DMS153 treated with DMSO at 0.1 percent for 48 hours (cell line): ENCODE measurements around the gene CELF4.
"Not testable (repeated sequence)": the region's sequence is repeated elsewhere in the genome, so short reads cannot be mapped to it uniquely, and the experiment has no call there.

Source experiments
- DNase-seq: peaks from one replicate; lab custom pipeline; 2025; ENCODE audit not compliant: unreplicated experiment; lab: John Stamatoyannopoulos, UW

Gene CELF4

DNA sequence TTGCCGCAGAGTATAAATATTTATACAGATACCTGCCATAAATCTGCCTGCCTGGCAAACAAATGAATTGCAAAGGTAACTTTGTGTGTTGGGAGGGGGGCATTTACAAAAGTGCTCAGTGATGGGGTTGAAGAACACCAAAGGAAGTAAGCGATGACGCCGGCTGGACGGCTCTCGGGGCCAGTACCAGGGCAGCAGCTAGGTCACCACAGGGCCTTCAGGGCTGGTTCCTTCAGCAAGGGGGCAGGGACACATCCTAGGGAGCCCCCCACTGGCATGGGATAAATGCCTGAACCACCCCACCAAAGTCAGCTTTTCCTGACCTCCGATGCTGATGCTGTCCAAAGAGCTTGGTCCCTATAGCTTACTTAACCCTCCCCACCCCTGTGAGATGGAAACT, 190.4 kb downstream of the CELF4 start:
- no peak for DNase-seq

DNA sequence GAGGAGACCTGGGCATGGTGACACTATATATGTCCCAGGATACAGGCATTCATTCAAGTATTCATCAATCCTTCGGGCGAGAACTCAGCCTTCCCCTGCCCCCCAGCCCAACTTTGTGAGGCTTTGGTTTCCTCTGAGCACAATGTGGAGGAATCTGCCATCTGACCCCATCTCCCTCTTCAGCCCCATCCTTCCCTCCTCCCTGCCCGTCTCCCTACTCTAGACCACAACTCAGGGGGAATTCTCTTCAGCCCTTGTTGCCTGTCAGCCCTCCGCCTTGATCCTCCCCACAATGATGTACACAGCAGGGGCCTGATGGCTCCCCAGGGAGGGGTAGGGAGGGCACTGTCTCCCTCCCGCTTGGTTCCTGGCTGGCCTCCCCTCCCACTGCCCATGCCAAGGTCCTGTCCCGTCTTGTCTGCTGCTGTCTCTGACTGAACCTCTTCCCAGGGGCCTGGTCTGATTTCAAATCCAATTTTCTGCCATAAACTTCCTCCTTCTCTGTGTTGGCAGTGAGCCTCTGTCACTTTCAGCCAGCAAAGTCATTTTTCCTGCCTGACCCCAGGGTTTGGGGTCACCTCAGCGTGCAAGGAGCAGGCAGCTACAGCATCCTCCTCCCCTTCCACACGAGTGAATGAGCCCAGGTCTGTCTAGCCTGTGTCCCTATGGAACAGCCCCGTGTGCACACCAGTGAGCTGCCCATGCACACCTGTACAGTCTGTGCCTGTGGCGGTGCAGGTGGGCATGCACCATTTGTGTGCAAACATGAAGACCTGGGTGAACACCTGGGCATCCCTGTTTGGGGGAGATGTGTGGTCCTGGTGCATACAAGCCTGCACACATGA, 197.3 kb downstream of the CELF4 start:
- DNase-seq = no peak

DNA sequence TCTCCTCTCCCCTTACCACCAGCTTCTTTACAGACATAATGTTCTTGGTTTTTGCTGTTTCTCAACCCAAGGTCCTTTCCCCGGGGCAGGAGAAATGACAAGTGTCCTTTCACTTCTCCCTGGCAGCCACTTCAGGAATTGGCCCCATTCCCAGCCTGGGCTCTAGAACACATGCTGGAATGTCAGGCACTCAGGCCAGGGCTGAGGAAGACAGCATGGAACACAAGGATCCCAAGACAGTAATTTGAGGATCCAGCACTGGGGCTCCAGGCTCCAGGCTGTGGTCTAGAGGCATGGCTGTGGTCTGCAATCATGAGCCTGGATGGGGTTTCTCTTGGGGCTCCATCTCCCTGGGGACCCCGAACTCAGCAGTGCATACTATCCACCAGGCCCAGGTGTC, 201.4 kb downstream of the CELF4 start:
- no peak for DNase-seq

DNA sequence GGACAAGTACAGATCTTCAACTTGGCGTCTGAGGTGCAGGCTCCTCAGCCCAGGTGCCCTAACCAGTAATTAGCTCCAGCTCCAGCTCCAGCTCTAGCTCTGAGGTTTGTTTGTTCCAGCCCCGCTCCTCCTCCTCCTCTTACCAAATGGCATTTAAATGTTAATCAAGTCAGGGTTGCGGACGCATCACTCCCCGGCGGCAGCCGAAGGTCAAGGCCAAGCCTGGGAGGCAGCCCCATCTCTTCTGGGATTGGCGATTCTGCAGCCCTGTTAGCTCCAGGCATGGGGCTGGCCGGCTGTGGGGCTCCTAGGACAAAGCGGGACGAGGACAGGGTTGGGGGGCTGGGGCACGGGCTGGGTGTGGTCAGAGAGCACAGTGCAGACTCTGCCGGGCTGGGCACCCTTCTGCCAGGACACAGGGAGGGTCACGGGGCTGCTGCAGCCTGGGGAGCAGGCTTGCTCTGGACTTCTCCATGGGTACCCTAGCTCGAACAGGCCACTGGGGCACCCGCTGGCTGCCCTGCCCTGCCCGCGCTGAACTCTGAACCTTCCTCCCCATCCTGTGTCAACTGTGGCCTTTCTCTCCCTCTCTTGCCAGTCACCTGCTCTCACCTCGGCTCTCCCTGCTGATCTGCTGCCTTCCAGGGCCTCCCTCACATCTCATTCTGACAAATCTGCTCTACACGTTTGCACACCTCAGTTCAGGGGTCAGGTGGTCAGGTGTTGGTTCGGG, 203.3 kb downstream of the CELF4 start:
- DNase-seq = no peak

DNA sequence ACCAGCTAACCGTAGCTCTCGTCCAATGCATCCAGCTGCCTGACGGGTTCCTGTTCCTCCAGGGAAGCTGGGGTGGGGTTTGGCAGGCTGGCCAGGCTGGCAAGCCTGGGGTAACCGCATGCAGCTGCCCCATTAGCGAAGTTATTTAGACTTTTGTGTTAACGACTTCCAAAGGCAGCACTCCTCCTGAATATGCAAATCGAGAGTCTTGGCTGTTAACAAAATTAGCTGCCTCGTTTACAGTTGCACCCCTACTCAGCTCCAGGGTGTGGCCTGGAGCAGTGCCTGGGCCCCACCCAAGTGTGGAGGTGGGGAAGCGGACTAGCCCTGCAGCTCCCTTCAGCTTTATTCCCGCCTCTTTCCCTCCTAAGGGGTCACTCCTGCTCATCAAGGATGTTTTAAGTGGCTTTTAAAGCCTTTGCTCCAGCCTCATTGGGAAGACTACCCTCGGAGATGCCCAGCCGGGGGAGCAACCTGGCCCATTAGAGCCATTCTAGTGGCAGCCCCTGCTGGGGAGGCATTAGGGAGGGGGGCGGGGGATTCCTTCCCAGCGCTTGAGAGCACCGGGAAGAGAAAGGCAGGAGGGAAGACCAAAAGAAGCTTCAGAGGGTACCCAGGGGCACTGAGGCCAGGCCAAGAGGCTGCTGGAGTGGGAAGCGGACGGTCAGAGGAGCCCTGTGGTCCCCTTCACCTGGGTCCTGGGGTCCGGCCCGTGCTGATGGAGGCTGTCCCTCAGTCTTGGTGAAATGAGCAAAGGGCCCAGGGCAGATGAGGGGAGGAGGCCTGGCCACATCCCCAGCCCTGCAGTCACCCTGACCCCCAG, 204.1 kb downstream of the CELF4 start:
- no peak for DNase-seq

DNA sequence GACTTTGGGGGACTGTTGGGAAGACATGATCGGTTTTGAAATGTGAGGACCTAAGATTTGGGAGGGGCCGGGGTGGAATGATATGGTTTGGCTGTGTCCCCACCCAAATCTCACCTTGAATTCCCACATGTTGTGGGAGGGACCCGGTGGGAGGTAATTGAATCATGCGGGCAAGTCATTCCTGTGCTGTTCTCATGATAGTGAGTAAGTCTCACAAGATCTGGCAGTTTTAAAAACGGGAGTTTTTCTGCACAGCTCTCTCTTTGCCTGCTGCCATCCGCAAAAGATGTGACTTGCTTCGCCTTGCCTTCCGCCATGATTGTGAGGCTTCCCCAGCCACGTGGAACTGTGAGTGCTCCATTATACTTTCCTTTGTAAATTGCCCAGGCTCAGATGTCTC, 207.5 kb downstream of the CELF4 start:
- DNase-seq = not testable (repeated sequence)

DNA sequence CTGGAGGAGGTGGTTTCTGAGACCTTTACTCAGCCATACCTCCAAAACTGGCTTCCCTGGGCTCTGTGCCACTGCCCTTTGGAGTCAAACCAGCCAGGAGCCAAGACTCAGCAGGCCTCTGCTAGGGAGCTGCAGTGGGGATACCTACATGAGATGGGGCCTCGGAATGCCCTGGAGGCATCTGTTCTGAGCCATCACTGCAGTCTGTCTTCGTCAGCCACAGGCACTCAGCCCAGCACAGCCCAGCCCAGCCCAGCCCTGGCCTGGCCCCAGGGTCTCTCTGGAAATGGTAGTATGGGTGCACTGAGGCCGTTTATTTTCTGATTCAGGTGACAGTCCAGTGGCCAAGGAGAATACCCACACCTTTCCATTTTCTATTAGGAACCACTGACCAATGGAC, 209.8 kb downstream of the CELF4 start:
- no peak for DNase-seq

DNA sequence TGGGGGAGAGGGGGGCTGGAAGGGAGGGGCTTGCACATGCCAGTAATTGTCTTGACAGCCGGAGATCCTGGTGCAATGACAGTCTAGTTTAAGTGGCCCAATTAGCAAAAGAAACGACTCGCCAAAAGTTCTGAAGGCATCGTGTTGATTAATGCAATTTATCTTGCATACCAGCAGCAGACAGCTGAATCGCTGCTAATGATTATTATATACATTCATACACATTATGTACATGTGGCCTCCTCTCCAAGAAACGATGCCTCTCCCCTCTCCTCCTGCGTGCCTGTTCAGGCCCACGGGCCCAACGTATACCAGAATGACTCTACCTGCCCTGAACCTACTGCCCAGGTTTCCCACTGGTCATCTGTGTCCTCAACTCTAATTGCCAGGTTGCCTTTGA, 214.5 kb downstream of the CELF4 start:
- DNase-seq = no peak

DNA sequence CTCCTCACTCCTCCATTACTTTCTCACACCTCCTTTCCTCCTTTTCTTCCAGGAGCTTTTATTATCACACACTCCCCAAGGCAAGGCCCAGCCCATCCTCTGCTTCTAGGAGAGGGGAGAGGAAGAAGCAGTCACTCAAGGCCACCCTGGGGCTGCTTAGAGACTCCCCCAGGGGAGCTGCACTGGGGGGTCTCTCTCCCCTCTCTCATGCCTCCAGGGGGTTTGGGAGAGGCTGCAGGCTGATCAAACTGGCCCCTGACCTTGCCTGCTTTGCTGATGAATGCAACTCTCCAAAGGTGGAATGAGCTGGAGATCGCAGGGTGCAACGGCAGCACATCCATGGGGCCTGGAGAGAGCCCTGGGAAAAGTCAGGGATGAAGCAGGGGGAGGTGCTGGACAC, 216.9 kb downstream of the CELF4 start:
- no peak for DNase-seq

DNA sequence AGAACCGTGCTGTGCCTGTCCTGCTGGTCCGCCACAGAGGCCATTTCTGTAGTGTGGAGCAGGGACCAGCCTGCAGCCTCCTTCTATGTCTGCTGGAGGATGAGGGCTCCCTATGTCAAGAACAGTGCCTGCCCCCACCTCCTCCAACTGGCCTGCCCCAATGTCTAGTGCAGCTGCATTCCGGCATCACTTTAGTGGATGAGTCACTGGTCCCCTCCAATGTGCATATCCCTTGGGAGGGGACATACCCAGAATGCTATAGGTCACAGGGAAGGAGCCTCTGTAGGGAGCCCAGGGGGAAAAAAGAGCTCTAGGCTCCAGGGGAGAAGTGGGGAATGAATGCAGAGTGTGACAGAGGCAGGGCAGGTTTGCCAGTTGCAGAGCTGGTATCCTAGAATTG, 219.6 kb downstream of the CELF4 start:
- no peak for DNase-seq

DNA sequence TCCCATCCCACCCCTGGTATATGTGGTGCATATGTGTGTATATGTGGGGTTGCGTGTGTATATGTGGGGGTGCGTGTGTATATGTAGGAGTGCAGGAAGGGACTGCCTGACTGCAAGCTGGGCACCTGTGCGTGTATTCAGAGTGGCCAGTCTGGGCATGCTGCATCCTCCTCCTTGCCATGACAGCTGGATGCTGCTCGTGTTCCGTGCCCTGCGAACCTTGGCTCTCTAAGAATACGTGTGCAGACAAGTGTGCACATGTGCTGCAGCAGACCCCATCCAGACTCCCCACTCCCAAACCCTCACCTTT, 222.1 kb downstream of the CELF4 start:
- DNase-seq = peak; percentile 24

DNA sequence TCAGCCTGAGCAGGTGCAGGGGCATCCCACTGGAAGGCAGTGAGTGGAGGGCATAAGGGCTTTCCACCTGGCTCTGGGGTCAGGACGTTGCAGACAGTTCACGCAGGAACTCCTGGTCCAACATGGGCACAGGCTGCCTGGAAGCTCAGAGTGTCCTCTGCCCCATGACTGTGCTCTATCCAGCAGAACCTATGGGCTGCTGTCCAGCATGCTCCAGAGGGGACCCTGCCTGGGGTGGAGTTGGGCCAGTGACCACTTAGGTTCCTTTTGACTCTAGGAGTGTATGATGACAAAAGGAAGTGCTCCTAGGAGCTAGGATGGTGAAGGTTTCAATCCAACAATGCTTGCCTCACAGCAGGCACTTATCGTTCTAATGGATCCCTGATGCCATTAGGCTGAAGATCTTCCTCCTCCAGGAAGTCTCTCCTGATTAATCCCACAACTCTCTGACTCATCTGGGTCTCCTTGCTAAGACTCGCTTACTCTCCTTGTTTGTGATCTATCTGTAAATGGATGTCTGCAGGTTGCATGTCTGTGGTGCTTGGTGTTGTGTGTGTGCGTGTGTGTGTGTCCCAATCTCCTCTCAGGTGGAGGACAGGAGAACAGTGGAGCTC, 224.0 kb downstream of the CELF4 start:
- DNase-seq = no peak

DNA sequence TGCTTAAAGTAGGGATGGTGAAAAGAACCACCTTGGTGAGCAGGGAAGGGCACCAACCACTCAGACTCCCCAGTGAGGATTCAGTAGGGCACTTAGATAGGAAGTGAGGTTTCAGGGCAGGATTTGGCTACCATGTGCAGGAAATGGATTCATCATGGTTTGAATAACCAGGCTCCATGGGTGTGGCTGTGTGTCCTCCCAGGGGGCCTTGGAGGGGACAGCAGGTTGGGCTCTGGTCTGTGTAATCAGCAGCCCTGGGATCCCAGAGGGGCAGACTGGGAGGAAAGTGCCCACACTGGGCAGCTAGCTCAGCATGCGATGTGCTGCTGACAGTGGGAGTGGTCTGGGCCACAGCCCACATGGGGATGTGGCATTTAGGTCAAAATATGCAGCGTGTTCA, 224.6 kb downstream of the CELF4 start:
- DNase-seq = no peak

DNA sequence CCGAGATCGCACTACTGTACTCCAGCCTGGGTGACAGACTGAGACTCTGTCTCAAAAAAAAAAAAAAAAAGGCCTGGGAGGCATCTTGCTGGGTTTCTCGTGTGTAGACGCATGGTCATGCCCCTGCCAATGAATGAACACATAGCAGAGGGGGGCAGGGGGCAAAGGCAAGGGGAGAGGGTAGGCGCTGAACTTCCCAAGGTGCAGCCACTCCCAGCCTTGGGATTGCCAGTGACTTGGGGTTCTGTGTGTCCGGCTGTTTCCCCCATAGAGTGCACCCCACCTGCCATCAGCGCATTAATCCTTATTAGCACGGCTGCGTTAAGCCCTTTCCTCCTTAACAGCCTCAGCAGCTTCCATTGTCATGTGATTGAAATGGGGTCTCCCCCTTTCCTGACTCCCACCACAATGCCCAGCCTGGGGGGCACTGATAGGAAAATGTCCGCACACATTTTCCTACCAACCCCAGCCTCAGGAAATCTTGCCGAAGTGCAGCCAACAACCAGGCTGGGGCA, 225.8 kb downstream of the CELF4 start:
- no peak for DNase-seq

DNA sequence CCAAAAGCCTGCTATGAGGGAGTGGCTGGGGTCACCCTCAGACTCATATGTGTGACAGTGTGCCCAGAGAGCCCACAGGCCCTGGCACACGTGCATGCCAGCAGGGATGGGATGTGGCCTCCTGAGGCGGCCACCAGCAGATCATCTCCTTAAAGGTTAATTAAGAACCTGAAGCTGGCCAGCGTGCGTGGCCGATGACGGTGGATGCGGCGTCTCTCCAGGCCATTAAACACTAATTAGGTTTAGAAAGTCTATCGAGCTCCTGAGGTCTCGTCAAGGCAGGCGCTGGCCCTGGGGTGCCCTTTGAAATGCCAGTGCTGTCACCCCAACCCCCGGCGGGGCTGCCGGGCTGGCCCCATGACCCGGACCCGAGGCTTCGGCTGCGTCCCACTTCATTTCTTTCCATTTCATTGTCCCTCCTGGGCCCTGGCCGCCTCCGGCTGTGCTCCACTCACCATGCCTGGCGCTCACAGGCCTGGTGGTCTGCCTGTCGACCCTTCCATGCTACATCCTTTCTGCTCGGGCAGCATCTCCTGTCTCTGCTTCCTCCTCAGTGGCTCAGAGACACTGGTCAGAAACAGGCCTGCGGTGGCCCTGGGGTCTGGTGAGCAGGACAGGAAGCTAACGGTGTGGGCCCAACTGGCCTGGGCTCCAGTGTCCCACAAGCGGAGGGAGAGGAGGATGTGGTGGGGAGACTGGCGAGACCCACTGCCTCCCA, 228.9 kb downstream of the CELF4 start:
- no peak for DNase-seq

DNA sequence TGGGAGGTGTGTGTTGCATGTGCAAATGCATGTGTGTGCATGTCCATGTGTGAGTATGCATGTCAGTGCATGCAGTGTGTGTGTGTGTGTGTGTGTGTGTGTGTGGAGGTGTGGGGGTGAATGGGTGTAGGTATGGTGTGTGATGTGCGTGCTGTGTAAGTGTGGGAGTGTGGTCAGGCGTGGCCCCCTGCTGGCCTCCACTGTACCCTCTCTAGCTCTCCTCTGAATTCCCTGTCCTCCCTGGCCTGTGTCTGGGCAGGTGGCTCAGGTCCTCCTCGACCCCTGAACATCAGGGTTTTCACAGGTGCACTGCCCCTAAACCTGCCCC, 230.2 kb downstream of the CELF4 start:
- no peak for DNase-seq

DNA sequence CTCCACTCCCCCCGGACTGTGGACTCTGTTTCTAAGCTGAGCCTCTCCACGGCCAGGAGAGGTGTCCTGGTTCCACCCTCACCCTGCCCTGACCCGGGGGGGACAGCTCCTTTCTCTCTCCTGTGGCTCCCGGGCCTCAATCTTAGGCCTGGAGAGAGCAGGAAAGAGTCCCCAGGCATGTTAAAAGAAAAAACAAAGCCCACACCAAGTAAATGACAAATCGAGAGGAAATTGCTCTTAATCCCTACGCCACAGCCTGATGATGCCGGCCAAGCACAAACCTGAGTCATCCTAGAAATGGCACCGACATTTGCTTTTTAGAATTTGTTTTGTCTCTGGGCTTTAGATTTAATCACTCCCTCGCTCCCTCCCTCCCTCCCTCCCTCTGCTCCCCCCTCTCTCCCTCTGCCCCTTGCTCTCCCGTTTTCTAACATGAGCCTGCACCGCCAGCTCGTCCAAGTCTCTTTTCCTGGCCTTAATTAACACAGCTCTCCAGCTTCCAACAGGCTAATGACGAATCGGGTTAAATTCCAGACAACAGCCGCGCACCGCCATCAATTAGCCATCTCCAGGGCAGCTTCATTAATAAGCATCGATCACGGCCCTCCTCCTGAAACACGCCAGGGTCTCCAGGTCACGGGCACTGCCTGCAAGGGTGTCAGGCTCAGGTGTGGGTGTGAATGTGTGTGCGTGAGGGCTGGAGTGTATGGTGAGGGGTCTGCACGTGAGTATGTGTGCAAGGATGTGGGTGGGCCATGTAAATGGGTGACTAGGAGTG, 230.8 kb downstream of the CELF4 start:
- DNase-seq = no peak

DNA sequence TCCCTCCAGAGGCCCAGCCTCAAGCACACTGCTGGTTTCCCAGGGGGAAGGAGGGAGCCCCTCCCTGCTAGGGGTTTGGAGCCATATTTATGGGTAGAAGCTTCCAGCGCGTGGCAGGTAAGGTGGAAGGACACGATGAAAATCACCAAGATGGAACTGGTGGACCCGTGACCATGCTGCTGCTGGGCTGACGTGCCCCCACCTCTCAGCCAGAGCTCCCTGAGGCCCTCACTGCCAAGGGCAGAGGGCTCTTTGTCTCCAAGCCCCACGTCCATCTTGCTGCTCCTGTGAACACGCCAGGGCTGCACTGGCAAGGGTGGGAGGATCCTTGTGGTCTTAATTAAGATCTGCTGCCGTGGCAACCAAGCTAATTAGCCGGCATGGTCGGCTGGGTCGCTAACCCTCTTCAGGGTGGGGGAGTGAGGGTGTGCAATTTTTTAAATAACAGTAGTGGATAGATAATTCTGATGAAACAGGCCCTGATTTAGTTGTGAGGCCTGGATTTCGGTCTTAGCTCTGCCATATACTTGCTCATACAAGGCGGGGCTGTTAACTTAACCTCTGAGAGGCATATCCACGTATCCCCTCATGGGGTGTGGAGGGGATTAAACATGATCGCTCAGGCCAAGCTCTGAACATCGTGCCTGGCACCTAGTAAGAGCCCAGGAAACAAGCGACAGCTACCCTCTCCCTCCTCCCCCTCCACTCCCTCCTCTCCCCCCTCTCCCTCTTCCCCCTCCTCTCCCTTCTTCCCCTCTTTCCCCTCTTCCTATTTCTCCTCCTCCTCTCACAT, 232.8 kb downstream of the CELF4 start:
- DNase-seq = no peak

DNA sequence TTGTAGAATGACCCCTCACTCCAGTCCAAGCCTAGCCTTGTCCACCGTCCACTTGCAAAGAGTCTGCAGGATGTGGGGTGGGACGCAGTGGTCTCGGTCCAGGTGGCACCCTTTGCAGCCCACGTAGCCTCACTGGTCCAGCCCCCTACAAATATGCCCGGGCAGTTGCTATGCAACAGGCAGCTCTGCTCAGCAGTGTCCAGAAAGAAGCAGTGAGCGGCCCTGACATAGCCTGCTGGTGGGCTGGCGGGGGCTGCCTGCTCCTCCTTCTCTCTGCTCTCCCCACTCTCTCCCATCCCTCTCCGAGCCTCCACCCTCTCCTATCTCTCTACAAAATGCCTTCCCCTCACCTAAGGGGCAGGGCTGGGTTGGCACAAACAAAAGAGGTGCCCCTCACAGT, 233.4 kb downstream of the CELF4 start:
- DNase-seq = no peak
